H9 (cell line): ENCODE data around the gene CKMT2. TPM values are rescaled to one million over a fixed set of nuclear protein-coding genes. Genes with fewer than 3 reads are reported as not detected.

Experiments
- DNase-seq: peaks from one replicate; pipeline ENCODE4 v3.0.0-alpha.2; 2017
- H2AFZ ChIP-seq: one replicate; pipeline ENCODE4 v1.6.1; 2013; ENCODE audit warnings: mild to moderate bottlenecking, low read length, control low read depth, moderate library complexity
- H2AK5ac ChIP-seq: 2 replicates; pipeline ENCODE4 v1.6.1; 2013; ENCODE audit warnings: low read length, control low read depth, mixed read lengths; ENCODE audit not compliant: insufficient read length
- H2BK120ac ChIP-seq: one replicate; pipeline ENCODE4 v1.6.1; 2013; ENCODE audit warnings: low read depth, mild to moderate bottlenecking, low read length, control low read depth, inconsistent platforms; ENCODE audit not compliant: poor library complexity, severe bottlenecking
- H2BK12ac ChIP-seq: 2 replicates; pipeline ENCODE4 v1.6.1; 2013; ENCODE audit warnings: low read length, control low read depth, mixed read lengths, low read depth; ENCODE audit not compliant: insufficient read length
- H2BK15ac ChIP-seq: 2 replicates; pipeline ENCODE4 v1.6.1; 2013; ENCODE audit warnings: low read depth, low read length, control low read depth
- H2BK20ac ChIP-seq: one replicate; pipeline ENCODE4 v1.6.1; 2013; ENCODE audit warnings: low read depth, mild to moderate bottlenecking, low read length, control low read depth, inconsistent platforms; ENCODE audit not compliant: poor library complexity, severe bottlenecking
- H2BK5ac ChIP-seq: 2 replicates; pipeline ENCODE4 v1.6.1; 2013; ENCODE audit warnings: low read length, control low read depth, mixed read lengths; ENCODE audit not compliant: insufficient read length
- H3K14ac ChIP-seq: 2 replicates; pipeline ENCODE4 v1.6.1; 2013; ENCODE audit warnings: low read length, control low read depth; ENCODE audit not compliant: insufficient read depth
- H3K18ac ChIP-seq: 2 replicates; pipeline ENCODE4 v1.6.1; 2013; ENCODE audit warnings: low read depth, mild to moderate bottlenecking, mixed read lengths, low read length, control low read depth; ENCODE audit not compliant: insufficient read length
- H3K23ac ChIP-seq: 2 replicates; pipeline ENCODE4 v1.6.1; 2013; ENCODE audit warnings: low read length, control low read depth, mixed read lengths, low read depth; ENCODE audit not compliant: insufficient read length
- H3K23me2 ChIP-seq: 2 replicates; pipeline ENCODE4 v1.6.1; 2013; ENCODE audit warnings: low read depth, mild to moderate bottlenecking, mixed read lengths, low read length, control low read depth; ENCODE audit not compliant: insufficient read length, poor library complexity, severe bottlenecking
- H3K27ac ChIP-seq: 2 replicates; pipeline ENCODE4 v1.5.1; 2013; ENCODE audit warnings: low read length, control low read depth, mixed read lengths, low read depth; ENCODE audit not compliant: insufficient read length
- H3K27me3 ChIP-seq: 2 replicates; pipeline ENCODE4 v1.6.1; 2013; ENCODE audit warnings: low read length, control low read depth, inconsistent platforms; ENCODE audit not compliant: insufficient read depth
- H3K4ac ChIP-seq: 2 replicates; pipeline ENCODE4 v1.6.1; 2013; ENCODE audit warnings: low read depth, mild to moderate bottlenecking, control low read depth, inconsistent platforms, low read length, moderate library complexity
- H3K4me1 ChIP-seq: 2 replicates; pipeline ENCODE4 v1.6.1; 2013; ENCODE audit warnings: low read length, control low read depth, inconsistent platforms; ENCODE audit not compliant: insufficient read depth
- H3K4me2 ChIP-seq: 2 replicates; pipeline ENCODE4 v1.6.1; 2013; ENCODE audit warnings: low read length, control low read depth, mixed read lengths; ENCODE audit not compliant: insufficient read length, insufficient read depth
- H3K56ac ChIP-seq: 2 replicates; pipeline ENCODE4 v1.6.1; 2013; ENCODE audit warnings: low read depth, mild to moderate bottlenecking, mixed read lengths, low read length, control low read depth; ENCODE audit not compliant: insufficient read length
- H3K79me1 ChIP-seq: 2 replicates; pipeline ENCODE4 v1.6.1; 2013; ENCODE audit warnings: low read depth, mild to moderate bottlenecking, moderate library complexity, low read length, control low read depth, inconsistent platforms; ENCODE audit not compliant: insufficient read depth, poor library complexity, severe bottlenecking
- H3K79me2 ChIP-seq: 2 replicates; pipeline ENCODE4 v1.6.1; 2013; ENCODE audit warnings: low read length, control low read depth, inconsistent platforms; ENCODE audit not compliant: insufficient read depth
- H3K9ac ChIP-seq: 2 replicates; pipeline ENCODE4 v1.6.1; 2013; ENCODE audit warnings: low read length, control low read depth, mixed read lengths; ENCODE audit not compliant: insufficient read length; ENCODE audit errors: extremely low read depth
- H3K9me3 ChIP-seq: one replicate; pipeline ENCODE4 v1.6.1; 2013; ENCODE audit warnings: low read depth, low read length, inconsistent platforms; ENCODE audit not compliant: control insufficient read depth
- H3T11ph ChIP-seq: one replicate; pipeline ENCODE4 v1.6.1; 2013; ENCODE audit warnings: mild to moderate bottlenecking, low read length, control low read depth, inconsistent platforms
- H4K20me1 ChIP-seq: one replicate; pipeline ENCODE4 v1.6.1; 2013; ENCODE audit not compliant: control insufficient read depth, insufficient read length, insufficient read depth
- H4K5ac ChIP-seq: 2 replicates; pipeline ENCODE4 v1.6.1; 2013; ENCODE audit warnings: low read depth, mild to moderate bottlenecking, mixed read lengths, low read length, control low read depth; ENCODE audit not compliant: insufficient read length
- H4K8ac ChIP-seq: replicated peaks from 2 replicates; pipeline ENCODE4 v1.6.1; 2013; ENCODE audit warnings: low read length, control low read depth, mixed read lengths, low read depth; ENCODE audit not compliant: insufficient read length
- H4K91ac ChIP-seq: 2 replicates; pipeline ENCODE4 v1.6.1; 2013; ENCODE audit warnings: low read depth, mild to moderate bottlenecking, moderate library complexity, mixed read lengths, low read length, control low read depth; ENCODE audit not compliant: insufficient read length
- H3K27ac Mint-ChIP-seq, 3 experiments: 2 replicates in 2 of 3; 3 replicates in 1 of 3; pipeline ENCODE4 v1.8.0; 2020 to 2021; ENCODE audit warnings: mixed read lengths in 3 of 3, mild to moderate bottlenecking in 1 of 3, moderate library complexity in 1 of 3
- H3K27me3 Mint-ChIP-seq: 2 replicates; pipeline ENCODE4 v1.8.0; 2021; ENCODE audit warnings: low read depth, mild to moderate bottlenecking, moderate library complexity, mixed read lengths
- H3K36me3 Mint-ChIP-seq, 3 experiments: 2 replicates in 2 of 3; 3 replicates in 1 of 3; pipeline ENCODE4 v1.8.0; 2020 to 2021; ENCODE audit warnings: low read depth in 3 of 3, mixed read lengths in 3 of 3; ENCODE audit not compliant: insufficient read depth in 1 of 3
- H3K4me1 Mint-ChIP-seq, 2 experiments: 2 replicates each; pipeline ENCODE4 v1.8.0; 2020; ENCODE audit warnings: mixed read lengths in 2 of 2
- H3K4me3 Mint-ChIP-seq, 2 experiments: 2 replicates in 1 of 2; 3 replicates in 1 of 2; pipeline ENCODE4 v1.8.0; 2020 to 2021; ENCODE audit warnings: mild to moderate bottlenecking in 2 of 2, mixed read lengths in 2 of 2, moderate library complexity in 1 of 2
- H3K9me3 Mint-ChIP-seq, 2 experiments: 2 replicates in 1 of 2; 3 replicates in 1 of 2; pipeline ENCODE4 v1.8.0; 2020; ENCODE audit warnings: mild to moderate bottlenecking in 2 of 2, mixed read lengths in 2 of 2, moderate library complexity in 1 of 2
- WGBS: extraction: QIAGEN DNeasy Blood & Tissue Kit; methylation state at CpG from one replicate; pipeline ENCODE4 v1.1.7; 2013; ENCODE audit warnings: missing lambda C conversion rate, low lambda C conversion rate, mixed read lengths; ENCODE audit not compliant: insufficient read length; ENCODE audit errors: extremely low coverage; 5-methylcytosine and 5-hydroxymethylcytosine counted together
- total RNA-seq: library from RNA; stranded (reverse); gene quantifications from 2 replicates; pipeline ENCODE4 v1.2.1, GENCODE V29; 2021
- TF ChIP-seq, protein P1 (sequence below): fragments of 200-600 bp; sonication (generic); conservative IDR thresholded peaks from 3 replicates; pipeline ENCODE4 v1.8.0; 2021; ENCODE audit warnings: antibody characterized with exemption, mild to moderate bottlenecking

CKMT2 gene
- total RNA-seq, 1 experiment from 2014 or later, result 1.8 TPM

- Histone ChIP-seq H2AFZ (no peak overlapping the region), H3K23ac (no peak overlapping the region), H3K27me3 (no peaks in the 10 kb centered on the region), H4K91ac (no peak overlapping the region), H3T11ph (no peak overlapping the region), H4K20me1 (no peaks in the 10 kb centered on the region), H3K79me2 (peaks cover 6% of the 10 kb centered on the region; the same call in 1 of the 2 replicates), H2BK12ac (no peak overlapping the region), H3K9ac (no peak overlapping the region), H3K56ac (no peak overlapping the region), H2BK20ac (no peak overlapping the region), H3K9me3 (no peaks in the 10 kb centered on the region), H2AK5ac (no peak overlapping the region), H4K5ac (no peak overlapping the region), H3K23me2 (no peaks in the 10 kb centered on the region), H3K4ac (no peak overlapping the region), H3K18ac (no peak overlapping the region), H3K27ac (no peak overlapping the region), H2BK15ac (no peak overlapping the region), H3K14ac (no peak overlapping the region), H3K79me1 (peaks cover 7% of the 10 kb centered on the region), H2BK5ac (no peak overlapping the region), H2BK120ac (no peak overlapping the region), H3K4me2 (no peak overlapping the region), H4K8ac (no peak overlapping the region), H3K4me1 (peaks cover 2% of the 10 kb centered on the region; the same call in 1 of the 2 replicates)
- WGBS, result no CpG with 5 or more reads among the region's 1 CpG
- H3K36me3 Mint-ChIP-seq, result peaks cover 0 to 8% (median 7%) of the 10 kb centered on the region in 3 experiments; a peak in 4 of 7 replicates
- no peak overlapping the region for H3K4me3 Mint-ChIP-seq
- TF ChIP-seq, protein P1, sequence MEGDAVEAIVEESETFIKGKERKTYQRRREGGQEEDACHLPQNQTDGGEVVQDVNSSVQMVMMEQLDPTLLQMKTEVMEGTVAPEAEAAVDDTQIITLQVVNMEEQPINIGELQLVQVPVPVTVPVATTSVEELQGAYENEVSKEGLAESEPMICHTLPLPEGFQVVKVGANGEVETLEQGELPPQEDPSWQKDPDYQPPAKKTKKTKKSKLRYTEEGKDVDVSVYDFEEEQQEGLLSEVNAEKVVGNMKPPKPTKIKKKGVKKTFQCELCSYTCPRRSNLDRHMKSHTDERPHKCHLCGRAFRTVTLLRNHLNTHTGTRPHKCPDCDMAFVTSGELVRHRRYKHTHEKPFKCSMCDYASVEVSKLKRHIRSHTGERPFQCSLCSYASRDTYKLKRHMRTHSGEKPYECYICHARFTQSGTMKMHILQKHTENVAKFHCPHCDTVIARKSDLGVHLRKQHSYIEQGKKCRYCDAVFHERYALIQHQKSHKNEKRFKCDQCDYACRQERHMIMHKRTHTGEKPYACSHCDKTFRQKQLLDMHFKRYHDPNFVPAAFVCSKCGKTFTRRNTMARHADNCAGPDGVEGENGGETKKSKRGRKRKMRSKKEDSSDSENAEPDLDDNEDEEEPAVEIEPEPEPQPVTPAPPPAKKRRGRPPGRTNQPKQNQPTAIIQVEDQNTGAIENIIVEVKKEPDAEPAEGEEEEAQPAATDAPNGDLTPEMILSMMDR, result no peak
- no peak for DNase-seq
- H3K27me3 Mint-ChIP-seq, result no peaks in the 10 kb centered on the region
- no peak overlapping the region for H3K27ac Mint-ChIP-seq
- H3K9me3 Mint-ChIP-seq, result no peaks in the 10 kb centered on the region
- peaks cover 16 to 18% of the 10 kb centered on the region in 2 experiments for H3K4me1 Mint-ChIP-seq
Observed at GRCh38 chr5:81303563-81303962, 70.4 kb downstream of the CKMT2 start.
